ENCODE measurements around the gene SPATA31E1.
"Not testable (repeated sequence)": the region's sequence is repeated elsewhere in the genome, so short reads cannot be mapped to it uniquely, and the experiment has no call there.

SPATA31E1 gene

GRCh38 chr9:87882627-87883026, at the start of gene SPATA31E1:
Gene SPATA31E1, plus strand, starts transcription at chr9:87882877. Its CDS starts 15 bp downstream, at chr9:87882892.
- Mint-ChIP-seq H3K4me1 (ENCODE audit: low read depth) (peaks cover 3% of the 10 kb centered on the region), H3K27ac (no peak within 1 kb of the TSS), H3K27me3 (ENCODE audit: low read depth) (no peaks in the 10 kb centered on the region), H3K9me3 (no peaks in the 10 kb centered on the region), H3K4me3 (no peak within 1 kb of the TSS), H3K36me3 (ENCODE audit: low read depth) (no peaks in the 10 kb centered on the region)

GRCh38 chr9:87834357-87834756, 48.3 kb upstream of the SPATA31E1 start:
- Mint-ChIP-seq H3K27ac (no peak overlapping the region), H3K36me3 (ENCODE audit: low read depth) (no peaks in the 10 kb centered on the region), H3K9me3 (no peaks in the 10 kb centered on the region), H3K4me1 (ENCODE audit: low read depth) (no peaks in the 10 kb centered on the region), H3K4me3 (no peak overlapping the region), H3K27me3 (ENCODE audit: low read depth) (peaks cover 5% of the 10 kb centered on the region)

- no peaks in the 10 kb centered on the region for H3K4me1 Mint-ChIP-seq (ENCODE audit: low read depth)
- H3K36me3 Mint-ChIP-seq (ENCODE audit: low read depth), result no peaks in the 10 kb centered on the region
- no peaks in the 10 kb centered on the region for H3K9me3 Mint-ChIP-seq
- H3K27me3 Mint-ChIP-seq (ENCODE audit: low read depth), result peaks cover 5% of the 10 kb centered on the region
- H3K27ac Mint-ChIP-seq, result no peak overlapping the region
- H3K4me3 Mint-ChIP-seq, result no peak overlapping the region
Observed at GRCh38 chr9:87836536-87836935, 46.1 kb upstream of the SPATA31E1 start.

GRCh38 chr9:87836951-87837705, 45.5 kb upstream of the SPATA31E1 start:
- Mint-ChIP-seq H3K4me3 (no peak overlapping the region), H3K9me3 (no peaks in the 10 kb centered on the region), H3K27me3 (ENCODE audit: low read depth) (peaks cover 5% of the 10 kb centered on the region), H3K4me1 (ENCODE audit: low read depth) (no peaks in the 10 kb centered on the region), H3K36me3 (ENCODE audit: low read depth) (no peaks in the 10 kb centered on the region), H3K27ac (no peak overlapping the region)

- Mint-ChIP-seq H3K36me3 (ENCODE audit: low read depth) (no peaks in the 10 kb centered on the region), H3K27ac (no peak overlapping the region), H3K9me3 (no peaks in the 10 kb centered on the region), H3K4me1 (ENCODE audit: low read depth) (no peaks in the 10 kb centered on the region), H3K27me3 (ENCODE audit: low read depth) (no peaks in the 10 kb centered on the region), H3K4me3 (no peak overlapping the region)
Observed at GRCh38 chr9:87840134-87840533, 42.5 kb upstream of the SPATA31E1 start.

DNA sequence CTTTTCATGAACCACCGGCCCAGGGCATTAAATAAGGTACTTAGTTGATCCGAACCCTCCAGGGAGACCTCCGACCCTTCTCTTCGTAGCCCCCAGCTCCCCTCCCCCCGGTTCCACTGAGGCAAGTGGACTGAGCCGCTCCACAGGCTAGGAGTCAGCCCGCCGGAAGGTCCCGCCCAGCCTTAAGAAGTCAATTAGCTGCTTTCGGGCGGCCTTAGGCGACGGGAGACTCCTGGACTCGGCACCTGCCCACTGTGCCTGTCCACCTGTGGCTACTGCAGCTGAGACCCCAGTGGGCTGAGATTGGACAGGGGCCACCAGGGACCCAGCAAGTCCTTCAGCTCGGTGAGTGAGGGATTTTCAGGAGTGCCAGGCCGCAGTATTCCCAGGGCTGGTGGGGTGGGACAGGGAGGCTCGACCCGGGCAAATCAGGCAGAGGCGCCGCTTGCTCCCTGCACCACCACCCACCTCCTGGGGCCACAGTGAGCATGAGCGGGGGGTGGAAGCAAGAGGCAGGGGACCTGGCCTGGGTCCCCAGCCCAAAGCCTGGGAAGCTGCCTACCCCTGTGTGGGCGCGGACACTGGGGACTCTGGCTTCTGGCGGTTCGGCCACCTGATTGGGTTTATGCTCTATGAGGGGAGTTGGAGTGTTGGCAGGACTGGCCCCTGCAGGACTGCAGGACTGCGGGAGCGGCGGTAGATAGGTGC, 39.6 kb upstream of the SPATA31E1 start:
- Mint-ChIP-seq H3K9me3 (no peaks in the 10 kb centered on the region), H3K4me1 (ENCODE audit: low read depth) (no peaks in the 10 kb centered on the region), H3K27me3 (ENCODE audit: low read depth) (no peaks in the 10 kb centered on the region), H3K4me3 (no peak overlapping the region), H3K36me3 (ENCODE audit: low read depth) (no peaks in the 10 kb centered on the region), H3K27ac (no peak overlapping the region)

- H3K4me1 Mint-ChIP-seq (ENCODE audit: low read depth), result no peaks in the 10 kb centered on the region
Observed at GRCh38 chr9:87844506-87844905, 38.2 kb upstream of the SPATA31E1 start.

DNA sequence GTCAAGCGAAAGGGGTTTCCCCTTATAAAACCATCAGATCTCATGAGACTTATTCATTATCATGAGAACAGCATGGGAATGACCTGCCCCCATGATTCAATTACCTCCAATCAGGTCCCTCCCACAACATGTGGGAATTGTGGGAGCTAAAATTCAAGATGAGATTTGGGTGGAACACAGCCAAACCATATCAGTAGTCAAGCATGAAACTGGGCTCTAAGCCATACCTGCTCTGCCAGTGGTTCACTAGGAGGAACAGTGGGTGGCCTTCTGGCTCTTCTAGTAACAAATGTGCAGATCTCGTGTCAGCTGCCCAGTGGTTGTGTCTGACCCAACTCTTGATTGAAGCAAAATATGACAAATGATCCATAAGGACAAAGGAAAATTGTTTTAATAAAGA, 34.9 kb upstream of the SPATA31E1 start:
- not testable (repeated sequence) for H3K36me3 Mint-ChIP-seq (ENCODE audit: low read depth); H3K27me3 Mint-ChIP-seq (ENCODE audit: low read depth); H3K4me1 Mint-ChIP-seq (ENCODE audit: low read depth); H3K4me3 Mint-ChIP-seq; H3K27ac Mint-ChIP-seq; H3K9me3 Mint-ChIP-seq

More at GRCh38 chr9:87844506-87844905, 38.2 kb upstream of the SPATA31E1 start:
- Mint-ChIP-seq H3K27me3 (ENCODE audit: low read depth) (no peaks in the 10 kb centered on the region), H3K27ac (no peak overlapping the region), H3K36me3 (ENCODE audit: low read depth) (no peaks in the 10 kb centered on the region), H3K9me3 (no peaks in the 10 kb centered on the region), H3K4me3 (no peak overlapping the region)

DNA sequence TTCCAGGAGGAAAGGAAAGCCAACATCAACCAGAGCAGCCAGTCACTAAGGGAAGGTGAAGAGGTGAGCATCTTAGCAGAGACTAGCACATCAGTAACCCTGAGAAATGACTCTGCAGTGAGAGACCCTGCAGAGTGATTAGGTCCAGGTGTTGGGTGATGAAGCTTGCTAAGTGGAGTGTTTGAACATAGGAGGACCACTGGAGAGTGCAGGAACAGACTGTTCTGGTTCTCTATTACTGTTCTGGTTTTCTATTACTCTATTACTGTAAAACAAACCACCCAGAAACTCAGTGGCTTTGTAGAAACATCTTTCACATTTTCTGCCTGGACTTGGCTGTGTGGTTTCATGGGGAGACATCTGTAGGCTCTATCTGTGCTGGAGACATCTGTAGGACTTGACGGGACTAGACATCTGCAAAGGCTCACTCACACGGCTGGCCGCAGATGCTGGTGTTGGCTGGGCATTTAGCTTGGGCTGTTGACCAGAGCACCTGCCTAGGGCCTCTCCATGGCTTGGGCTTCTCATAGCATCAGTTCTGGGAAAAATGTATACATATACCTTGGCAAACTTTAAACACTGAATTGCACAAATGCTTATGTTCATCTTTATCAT, 33.4 kb upstream of the SPATA31E1 start:
- Mint-ChIP-seq H3K9me3 (no peaks in the 10 kb centered on the region), H3K4me3 (no peak overlapping the region), H3K4me1 (ENCODE audit: low read depth) (no peaks in the 10 kb centered on the region), H3K27ac (no peak overlapping the region), H3K27me3 (ENCODE audit: low read depth) (no peaks in the 10 kb centered on the region), H3K36me3 (ENCODE audit: low read depth) (no peaks in the 10 kb centered on the region)

GRCh38 chr9:87850391-87850790, 32.3 kb upstream of the SPATA31E1 start:
- Mint-ChIP-seq H3K4me3 (no peak overlapping the region), H3K27me3 (ENCODE audit: low read depth) (no peaks in the 10 kb centered on the region), H3K4me1 (ENCODE audit: low read depth) (no peaks in the 10 kb centered on the region), H3K27ac (no peak overlapping the region), H3K9me3 (no peaks in the 10 kb centered on the region), H3K36me3 (ENCODE audit: low read depth) (no peaks in the 10 kb centered on the region)

DNA sequence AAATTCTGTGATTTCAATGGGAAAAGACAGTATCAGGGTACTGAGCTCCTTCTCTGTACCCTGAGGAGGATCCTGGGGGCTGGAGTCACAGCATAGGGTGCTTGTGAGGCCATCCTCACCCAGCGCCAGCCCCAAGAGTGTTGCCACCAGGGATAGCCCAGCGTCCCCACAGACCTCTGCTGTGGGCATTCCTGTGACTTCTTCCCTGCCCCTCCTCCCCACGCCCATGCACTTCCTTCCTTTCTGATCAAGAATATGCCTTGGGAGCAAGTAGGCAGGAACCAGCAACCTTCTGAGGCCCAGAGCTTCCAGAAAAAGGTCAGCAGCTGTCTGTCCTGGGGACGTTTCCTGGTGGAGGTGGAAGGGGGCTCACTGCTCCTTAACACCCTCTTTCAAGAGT, 31.5 kb upstream of the SPATA31E1 start:
- not testable (repeated sequence) for H3K27me3 Mint-ChIP-seq (ENCODE audit: low read depth); H3K27ac Mint-ChIP-seq; H3K4me1 Mint-ChIP-seq (ENCODE audit: low read depth); H3K4me3 Mint-ChIP-seq; H3K9me3 Mint-ChIP-seq; H3K36me3 Mint-ChIP-seq (ENCODE audit: low read depth)

GRCh38 chr9:87853302-87853701, 29.4 kb upstream of the SPATA31E1 start:
- Mint-ChIP-seq H3K9me3 (no peaks in the 10 kb centered on the region), H3K36me3 (ENCODE audit: low read depth) (no peaks in the 10 kb centered on the region), H3K4me3 (no peak overlapping the region), H3K27ac (no peak overlapping the region), H3K27me3 (ENCODE audit: low read depth) (no peaks in the 10 kb centered on the region), H3K4me1 (ENCODE audit: low read depth) (no peaks in the 10 kb centered on the region)

DNA sequence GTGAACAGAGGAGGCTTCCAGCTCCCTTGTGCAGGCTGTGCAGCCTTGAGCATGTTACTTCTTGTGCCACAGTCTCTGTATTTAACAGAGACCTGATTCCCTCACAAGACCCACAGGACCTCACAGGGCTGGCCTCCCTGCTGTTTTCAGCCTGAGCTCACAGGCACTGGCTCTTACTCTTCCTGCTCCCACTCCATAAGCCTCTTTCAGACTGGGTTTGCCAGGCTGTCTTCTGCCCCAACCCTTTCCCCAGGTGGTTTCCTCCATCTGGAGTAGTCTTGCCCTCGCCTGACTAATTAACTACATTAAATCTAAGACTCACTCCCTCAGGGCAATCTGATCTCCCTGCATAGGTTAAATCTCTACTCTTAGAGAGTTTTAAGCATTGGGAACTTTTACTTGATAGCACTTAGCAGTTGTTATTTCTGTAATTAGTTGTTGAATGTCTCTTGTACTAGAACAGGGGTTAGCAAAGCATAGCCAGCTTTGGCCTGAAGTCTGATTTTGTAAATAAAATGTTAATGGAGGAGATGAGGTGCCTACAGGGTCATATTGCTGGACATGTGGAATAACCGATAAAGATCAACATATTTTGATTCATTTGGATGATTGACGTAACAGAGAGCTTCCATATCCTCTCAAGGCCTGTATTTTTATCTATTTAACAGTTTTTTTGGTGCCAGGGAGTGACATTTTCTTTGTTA, 28.6 kb upstream of the SPATA31E1 start:
- no peaks in the 10 kb centered on the region for H3K36me3 Mint-ChIP-seq (ENCODE audit: low read depth)

DNA sequence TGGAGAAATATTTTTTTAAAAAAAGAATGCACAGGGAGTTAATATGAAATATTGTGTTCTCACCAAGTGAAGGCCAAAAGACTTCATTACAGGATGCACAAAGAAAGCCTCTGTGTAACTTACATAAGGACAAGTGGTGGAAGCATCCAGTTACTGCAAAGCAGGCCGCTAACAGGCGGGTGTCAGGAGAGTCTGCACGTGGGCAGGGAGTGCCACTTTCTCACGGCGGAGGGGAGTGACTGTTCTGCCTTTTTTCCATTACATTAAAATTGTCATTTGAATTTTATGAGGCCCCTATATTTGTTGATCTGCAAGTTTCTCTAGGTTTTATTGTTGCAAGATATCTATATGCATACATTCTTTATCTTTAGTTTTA, 28.1 kb upstream of the SPATA31E1 start:
- H3K4me3 Mint-ChIP-seq, result no peak overlapping the region
- H3K9me3 Mint-ChIP-seq, result no peaks in the 10 kb centered on the region
- H3K27me3 Mint-ChIP-seq (ENCODE audit: low read depth), result no peaks in the 10 kb centered on the region
- H3K36me3 Mint-ChIP-seq (ENCODE audit: low read depth), result no peaks in the 10 kb centered on the region
- H3K27ac Mint-ChIP-seq, result no peak overlapping the region
- no peaks in the 10 kb centered on the region for H3K4me1 Mint-ChIP-seq (ENCODE audit: low read depth)

More for the DNA sequence above, 28.6 kb upstream of the SPATA31E1 start:
- no peaks in the 10 kb centered on the region for H3K27me3 Mint-ChIP-seq (ENCODE audit: low read depth)
- no peak overlapping the region for H3K4me3 Mint-ChIP-seq
- H3K9me3 Mint-ChIP-seq, result no peaks in the 10 kb centered on the region
- no peaks in the 10 kb centered on the region for H3K4me1 Mint-ChIP-seq (ENCODE audit: low read depth)
- no peak overlapping the region for H3K27ac Mint-ChIP-seq

Measured in T-helper 1 cell treated with Interleukin-12 subunit alpha and Interleukin-12 subunit beta and Interleukin-4 antibody, amounts not matched to agents 30 μg/mL and 1 μg/mL, for 36 hours (primary cell).